HG03196 (cell line): ENCODE measurements around the gene VRK1.
"Not testable (repeated sequence)": the region's sequence is repeated elsewhere in the genome, so short reads cannot be mapped to it uniquely, and the experiment has no call there.

Experiments
- ATAC-seq: cut with Tn5 transposase; IDR thresholded peaks from one replicate; pipeline ENCODE4 v1.9.1; 2021; ENCODE audit not compliant: unreplicated experiment

VRK1 gene, protein sequence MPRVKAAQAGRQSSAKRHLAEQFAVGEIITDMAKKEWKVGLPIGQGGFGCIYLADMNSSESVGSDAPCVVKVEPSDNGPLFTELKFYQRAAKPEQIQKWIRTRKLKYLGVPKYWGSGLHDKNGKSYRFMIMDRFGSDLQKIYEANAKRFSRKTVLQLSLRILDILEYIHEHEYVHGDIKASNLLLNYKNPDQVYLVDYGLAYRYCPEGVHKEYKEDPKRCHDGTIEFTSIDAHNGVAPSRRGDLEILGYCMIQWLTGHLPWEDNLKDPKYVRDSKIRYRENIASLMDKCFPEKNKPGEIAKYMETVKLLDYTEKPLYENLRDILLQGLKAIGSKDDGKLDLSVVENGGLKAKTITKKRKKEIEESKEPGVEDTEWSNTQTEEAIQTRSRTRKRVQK

DNA sequence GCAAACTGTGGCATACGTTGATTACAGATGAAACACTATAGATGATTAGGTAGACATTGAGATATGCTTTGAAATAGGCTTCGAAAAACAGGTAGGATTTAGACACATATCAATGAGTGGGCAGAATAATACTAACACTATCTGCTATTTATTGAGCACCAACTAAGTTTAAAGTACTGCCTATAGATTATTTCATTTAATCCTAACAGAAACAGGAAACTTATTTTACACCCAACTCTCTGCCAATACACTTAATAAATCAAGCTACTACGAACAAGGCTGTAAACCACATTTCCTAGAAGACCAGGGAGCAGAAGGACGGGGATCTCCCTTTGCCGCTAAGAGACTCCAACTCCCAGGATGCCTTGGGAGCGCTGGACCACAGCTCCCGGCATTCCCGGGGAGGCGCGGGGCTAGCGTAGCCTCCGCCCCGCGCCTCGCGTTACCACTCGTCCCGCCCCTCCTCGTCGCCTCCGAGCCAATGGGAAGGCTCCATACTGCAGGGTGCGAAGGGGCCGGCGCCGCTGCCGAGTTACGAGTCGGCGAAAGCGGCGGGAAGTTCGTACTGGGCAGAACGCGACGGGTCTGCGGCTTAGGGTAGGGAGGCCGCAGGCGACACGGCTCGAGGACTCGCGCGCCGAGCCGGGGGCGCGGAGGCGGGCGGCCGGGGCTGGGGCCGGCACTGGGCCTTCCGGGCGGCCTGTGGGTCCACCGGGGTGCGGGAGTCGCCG, at the start of gene VRK1:
Gene VRK1 (plus strand): TSS at position 532 of the 731 bp plus-strand sequence. CDS start 36,090 bp downstream, outside the sequence.
- peak; percentile 95 for ATAC-seq

DNA sequence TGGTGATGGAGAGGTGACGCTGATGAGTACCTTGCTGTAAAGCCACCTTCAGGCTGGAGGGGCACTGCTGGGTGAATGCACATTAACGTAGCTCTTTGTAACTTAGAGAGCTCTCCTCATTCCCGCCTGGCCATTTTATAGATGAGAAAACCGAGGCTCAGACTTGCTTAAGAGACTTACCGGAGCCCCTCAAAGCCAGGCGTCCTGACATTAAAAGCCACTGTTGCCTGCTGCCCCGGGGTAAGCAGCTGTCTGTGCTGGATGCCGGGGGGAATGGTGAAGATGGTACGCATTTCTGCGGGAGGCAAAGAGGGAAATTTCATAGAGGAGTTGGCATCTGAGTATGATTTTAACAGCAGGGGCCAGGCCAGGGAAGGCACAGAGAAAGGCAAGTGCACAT, 49.6 kb upstream of the VRK1 start:
- ATAC-seq: no peak

- ATAC-seq: no peak
Observed at GRCh38 chr14:96748362-96748761, 48.8 kb upstream of the VRK1 start.

DNA sequence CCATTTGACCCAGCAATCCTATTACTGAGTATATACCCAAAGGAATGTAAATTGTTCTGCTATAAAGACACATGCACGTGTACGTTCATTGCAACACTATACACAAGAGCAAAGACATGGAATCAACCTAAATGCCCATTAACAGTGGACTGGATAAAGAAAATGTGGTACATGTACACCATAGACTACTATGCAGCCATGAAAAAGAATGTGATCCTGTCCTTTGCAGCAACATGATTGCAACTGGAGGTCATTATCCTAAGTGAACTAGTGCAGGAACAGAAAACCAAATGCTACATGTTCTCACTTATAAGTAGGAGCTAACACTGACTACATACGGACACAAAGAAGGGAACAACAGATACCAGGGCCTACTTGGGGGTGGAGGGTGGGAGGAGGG, 45.7 kb upstream of the VRK1 start:
- ATAC-seq: no peak

- ATAC-seq: no peak
Observed at GRCh38 chr14:96752125-96752524, 45.1 kb upstream of the VRK1 start.

- ATAC-seq: no peak
Observed at GRCh38 chr14:96752594-96752993, 44.6 kb upstream of the VRK1 start.

DNA sequence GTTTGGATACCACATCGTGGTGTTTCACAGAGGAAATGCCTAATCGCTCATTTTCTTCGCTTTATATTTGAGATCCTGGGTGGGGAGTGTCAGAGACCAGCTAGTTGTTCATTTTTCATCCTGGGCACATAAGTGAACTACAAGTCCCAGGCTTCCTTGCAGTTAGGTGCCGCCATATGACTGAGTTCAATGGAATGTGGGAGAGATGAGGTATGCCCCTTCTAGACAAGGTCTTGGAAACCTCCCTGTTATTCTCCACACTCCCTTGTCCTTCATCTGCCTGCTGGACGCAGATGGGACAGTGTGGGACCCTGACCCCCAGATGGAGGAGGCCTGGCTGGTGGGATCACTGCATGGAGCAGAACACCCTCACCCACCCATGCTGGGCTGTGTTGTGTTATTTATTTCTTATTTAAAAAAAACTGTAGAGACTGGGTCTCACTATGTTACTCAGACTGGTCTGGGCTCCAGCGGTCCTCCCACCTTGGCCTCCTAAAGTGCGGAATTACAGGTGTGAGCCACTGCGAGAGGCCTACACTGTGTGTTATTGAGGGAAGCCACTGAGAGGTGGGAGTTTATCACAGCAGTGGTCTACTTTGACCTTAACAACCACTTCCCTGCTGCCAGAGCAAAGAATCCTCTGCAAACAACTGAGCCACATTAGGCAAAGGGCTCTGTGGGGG, 42.9 kb upstream of the VRK1 start:
- ATAC-seq: no peak

DNA sequence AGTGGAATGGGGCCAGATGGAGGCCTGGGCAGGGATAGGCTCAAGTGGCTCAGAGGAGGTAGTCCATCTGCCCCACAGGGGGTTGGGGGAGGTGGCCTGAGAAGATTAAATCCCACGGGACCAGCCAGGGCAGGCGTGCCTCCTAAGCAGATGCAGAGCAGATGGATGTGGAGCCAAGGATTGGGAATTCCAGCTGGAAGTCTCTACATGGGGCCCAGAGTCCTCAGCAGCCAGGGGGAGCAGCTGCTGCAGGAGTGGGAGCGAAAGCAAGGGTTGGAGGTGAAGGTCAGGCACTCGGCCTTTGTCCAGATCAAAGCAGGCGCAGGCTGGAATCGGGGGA, 42.4 kb upstream of the VRK1 start:
- no peak for ATAC-seq

- no peak for ATAC-seq
Observed at GRCh38 chr14:96756745-96757144, 40.4 kb upstream of the VRK1 start.

- no peak for ATAC-seq
Observed at GRCh38 chr14:96757456-96757855, 39.7 kb upstream of the VRK1 start.

DNA sequence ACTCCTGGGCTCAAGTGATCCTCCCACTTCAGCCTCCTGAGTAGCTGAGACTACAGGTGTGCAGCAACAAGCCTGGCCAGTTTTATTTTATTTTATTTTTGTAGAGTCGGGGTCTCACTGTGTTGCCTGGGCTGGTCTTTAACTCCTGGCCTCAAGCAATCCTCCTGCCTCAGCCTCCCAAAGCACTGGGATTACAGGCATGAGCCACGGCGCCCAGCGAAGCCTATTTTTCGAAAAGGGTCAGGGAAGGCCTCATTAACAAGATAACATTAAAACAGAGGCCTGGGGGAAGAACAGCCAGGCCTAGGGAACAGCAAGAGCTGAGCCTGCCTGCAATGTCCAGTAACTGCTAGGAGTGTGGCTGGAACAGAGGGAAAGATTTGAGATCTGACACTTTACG, 36.1 kb upstream of the VRK1 start:
- no peak for ATAC-seq

- ATAC-seq: peak; percentile 97
Observed at GRCh38 chr14:96762650-96763049, 34.5 kb upstream of the VRK1 start.

- ATAC-seq: no peak
Observed at GRCh38 chr14:96764012-96764411, 33.2 kb upstream of the VRK1 start.

GRCh38 chr14:96765205-96765604, 32.0 kb upstream of the VRK1 start:
- ATAC-seq: not testable (repeated sequence)

GRCh38 chr14:96772929-96773328, 24.3 kb upstream of the VRK1 start:
- no peak for ATAC-seq

DNA sequence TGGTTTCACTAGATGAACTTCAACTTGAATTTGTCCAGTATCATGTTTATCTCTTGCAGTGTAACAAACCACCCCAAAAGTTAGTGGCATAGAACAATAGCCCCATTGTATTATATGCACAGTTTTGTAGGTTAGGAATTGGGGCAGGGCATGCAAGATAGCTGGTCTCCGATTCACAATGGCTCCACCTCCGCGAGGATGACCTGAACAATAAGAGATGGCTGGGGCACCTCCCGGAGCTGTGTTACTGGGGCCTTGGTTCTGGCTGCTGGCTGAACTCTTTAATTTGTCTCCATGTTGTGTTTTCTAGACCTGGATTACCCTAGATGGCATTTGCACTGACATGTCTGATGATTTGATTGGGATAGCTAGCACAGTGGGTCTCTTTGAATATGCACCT, 20.4 kb upstream of the VRK1 start:
- no peak for ATAC-seq

- no peak for ATAC-seq
Observed at GRCh38 chr14:96780500-96780899, 16.7 kb upstream of the VRK1 start.

- ATAC-seq: no peak
Observed at GRCh38 chr14:96781371-96781770, 15.8 kb upstream of the VRK1 start.

GRCh38 chr14:96782436-96782835, 14.7 kb upstream of the VRK1 start:
- no peak for ATAC-seq

GRCh38 chr14:96783043-96783914, 13.9 kb upstream of the VRK1 start:
- ATAC-seq: no peak

DNA sequence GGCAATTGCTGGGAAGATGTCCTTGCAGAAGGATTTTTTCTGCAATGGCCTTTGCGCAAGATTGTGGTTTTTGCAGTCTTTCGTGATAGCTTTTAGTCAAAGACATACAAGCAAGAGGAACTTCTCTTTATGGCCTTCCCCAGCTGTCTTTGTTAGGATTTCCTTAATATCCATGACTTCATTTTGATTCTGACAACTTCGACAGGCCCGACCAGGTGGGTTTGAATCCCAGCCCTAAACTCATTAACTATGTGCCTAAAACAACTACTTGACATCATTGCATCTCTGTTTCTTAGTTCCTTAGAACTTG, 13.3 kb upstream of the VRK1 start:
- no peak for ATAC-seq
